Measurements from ENCODE around the gene ECE1.

DNA sequence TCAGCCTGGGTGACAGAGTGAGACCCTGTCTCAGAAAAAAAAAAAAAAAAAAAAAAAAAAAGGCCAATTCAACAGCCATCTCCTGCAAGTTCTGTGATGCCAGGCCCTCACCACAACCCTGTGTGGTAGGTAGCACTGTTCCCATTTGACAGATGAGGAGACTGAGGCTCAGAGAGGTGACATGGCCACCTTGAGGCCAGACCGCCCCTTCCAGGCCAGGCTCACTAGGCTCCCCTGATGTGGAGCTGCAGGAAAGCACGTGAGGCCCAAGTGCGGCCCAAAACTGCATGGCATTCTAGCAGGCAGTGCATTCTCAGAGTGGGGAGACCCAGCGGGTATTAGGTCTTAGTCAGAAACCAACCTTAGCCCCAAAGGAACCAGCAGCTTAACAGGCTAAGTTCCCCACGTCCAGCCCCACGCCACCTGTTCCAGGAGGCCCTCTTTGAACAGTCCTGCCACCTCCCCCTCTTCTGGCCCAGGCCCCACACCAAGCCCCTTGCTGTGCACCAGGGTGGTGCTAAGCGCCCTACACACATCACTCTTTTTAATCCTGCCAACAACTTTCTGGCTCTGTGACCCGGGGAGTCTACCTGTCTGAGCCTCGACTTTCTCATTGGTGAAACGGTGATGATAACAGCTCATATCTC lies 11.7 kb upstream of the ECE1 start:
- TF ChIP-seq, protein P1, sequence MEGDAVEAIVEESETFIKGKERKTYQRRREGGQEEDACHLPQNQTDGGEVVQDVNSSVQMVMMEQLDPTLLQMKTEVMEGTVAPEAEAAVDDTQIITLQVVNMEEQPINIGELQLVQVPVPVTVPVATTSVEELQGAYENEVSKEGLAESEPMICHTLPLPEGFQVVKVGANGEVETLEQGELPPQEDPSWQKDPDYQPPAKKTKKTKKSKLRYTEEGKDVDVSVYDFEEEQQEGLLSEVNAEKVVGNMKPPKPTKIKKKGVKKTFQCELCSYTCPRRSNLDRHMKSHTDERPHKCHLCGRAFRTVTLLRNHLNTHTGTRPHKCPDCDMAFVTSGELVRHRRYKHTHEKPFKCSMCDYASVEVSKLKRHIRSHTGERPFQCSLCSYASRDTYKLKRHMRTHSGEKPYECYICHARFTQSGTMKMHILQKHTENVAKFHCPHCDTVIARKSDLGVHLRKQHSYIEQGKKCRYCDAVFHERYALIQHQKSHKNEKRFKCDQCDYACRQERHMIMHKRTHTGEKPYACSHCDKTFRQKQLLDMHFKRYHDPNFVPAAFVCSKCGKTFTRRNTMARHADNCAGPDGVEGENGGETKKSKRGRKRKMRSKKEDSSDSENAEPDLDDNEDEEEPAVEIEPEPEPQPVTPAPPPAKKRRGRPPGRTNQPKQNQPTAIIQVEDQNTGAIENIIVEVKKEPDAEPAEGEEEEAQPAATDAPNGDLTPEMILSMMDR (conservative IDR thresholded peaks at IDR 0.05; ENCODE audit: low read depth, low read length), result no peak
- no peak for TF ChIP-seq POLR2A (IDR thresholded peaks at IDR 0.05; ENCODE audit: low read depth, low read length)
- TF ChIP-seq MAFK (IDR thresholded peaks at IDR 0.05; ENCODE audit: low read depth, low read length), result no peak
- no peak for TF ChIP-seq CEBPB (IDR thresholded peaks at IDR 0.05; ENCODE audit: low read depth, low read length)
- no peak for TF ChIP-seq FOS (IDR thresholded peaks at IDR 0.05; ENCODE audit: low read depth, low read length)
- no peak for TF ChIP-seq RFX5 (IDR thresholded peaks at IDR 0.05; ENCODE audit: low read depth, low read length)
- TF ChIP-seq RCOR1 (IDR thresholded peaks at IDR 0.05; ENCODE audit: insufficient replicate concordance, low read length), result no peak
- no peak for TF ChIP-seq RAD21 (IDR thresholded peaks at IDR 0.05; ENCODE audit: low read length)
- no peak for TF ChIP-seq SMC3 (IDR thresholded peaks at IDR 0.05; ENCODE audit: low read depth, low read length)
- TF ChIP-seq, protein P2, sequence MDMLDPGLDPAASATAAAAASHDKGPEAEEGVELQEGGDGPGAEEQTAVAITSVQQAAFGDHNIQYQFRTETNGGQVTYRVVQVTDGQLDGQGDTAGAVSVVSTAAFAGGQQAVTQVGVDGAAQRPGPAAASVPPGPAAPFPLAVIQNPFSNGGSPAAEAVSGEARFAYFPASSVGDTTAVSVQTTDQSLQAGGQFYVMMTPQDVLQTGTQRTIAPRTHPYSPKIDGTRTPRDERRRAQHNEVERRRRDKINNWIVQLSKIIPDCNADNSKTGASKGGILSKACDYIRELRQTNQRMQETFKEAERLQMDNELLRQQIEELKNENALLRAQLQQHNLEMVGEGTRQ (IDR thresholded peaks at IDR 0.05; ENCODE audit: low read depth, low read length), result no peak

Measured in IMR-90 (cell line).